WTC11 (cell line): ENCODE results near the gene TTC7B. TPM values are rescaled to one million over a fixed set of nuclear protein-coding genes. Genes with fewer than 3 reads are reported as not detected.

Experiments
- ATAC-seq: fragments of 200-7000 bp; cut with Tn5 transposase; 2 replicates; pipeline ENCODE4 v1.10.0; 2021; ENCODE audit warnings: mild to moderate bottlenecking, moderate library complexity
- CTCF ChIA-PET: fragments of 300-600 bp; sonication (Branson Sonifier 250); formaldehyde crosslinking; loops from one replicate; lab custom pipeline; 2021; ENCODE audit warnings: antibody characterized with exemption; lab: Charles Lee
- POLR2A ChIA-PET: fragments of 350-600 bp; sonication (Branson Sonifier 250); formaldehyde crosslinking; loops from one replicate; lab custom pipeline; 2021; ENCODE audit warnings: antibody characterized with exemption; lab: Charles Lee
- DNase-seq: peaks from one replicate; pipeline ENCODE4 v3.0.0; 2021; ENCODE audit warnings: low spot score
- H3K27ac Mint-ChIP-seq: 2 replicates; pipeline ENCODE4 v1.8.0; 2021; ENCODE audit warnings: mixed read lengths
- H3K27me3 Mint-ChIP-seq: 2 replicates; pipeline ENCODE4 v1.8.0; 2021; ENCODE audit warnings: low read depth, mild to moderate bottlenecking, moderate library complexity, mixed read lengths
- H3K36me3 Mint-ChIP-seq: 2 replicates; pipeline ENCODE4 v1.8.0; 2021; ENCODE audit warnings: mixed read lengths
- H3K4me1 Mint-ChIP-seq: 2 replicates; pipeline ENCODE4 v1.8.0; 2022; ENCODE audit warnings: mixed read lengths
- H3K4me3 Mint-ChIP-seq: 2 replicates; pipeline ENCODE4 v1.8.0; 2021; ENCODE audit warnings: mild to moderate bottlenecking, moderate library complexity, mixed read lengths
- H3K9me3 Mint-ChIP-seq: 2 replicates; pipeline ENCODE4 v1.8.0; 2021; ENCODE audit warnings: mixed read lengths
- ATF6 ChIP-seq: sonication (generic); formaldehyde crosslinking; IDR thresholded peaks from 2 replicates; pipeline ENCODE4 v1.8.1; 2023; ENCODE audit warnings: mild to moderate bottlenecking, missing genetic modification reagents
- CBFB ChIP-seq: sonication (generic); formaldehyde crosslinking; IDR thresholded peaks from 2 replicates; pipeline ENCODE4 v1.8.1; 2022; ENCODE audit warnings: mild to moderate bottlenecking, low read depth, missing genetic modification reagents
- CDX4 ChIP-seq: fragments of 250-450 bp; sonication (Bioruptor Pico); IDR thresholded peaks from 2 replicates; pipeline ENCODE4 v1.9.0; 2021; ENCODE audit warnings: moderate library complexity, mild to moderate bottlenecking, inconsistent platforms, borderline replicate concordance
- ESRRA ChIP-seq: sonication (generic); formaldehyde crosslinking; IDR thresholded peaks from 2 replicates; pipeline ENCODE4 v1.8.1; 2022; ENCODE audit warnings: mild to moderate bottlenecking, missing genetic modification reagents, borderline replicate concordance
- GABPB1 ChIP-seq: sonication (generic); formaldehyde crosslinking; IDR thresholded peaks from 2 replicates; pipeline ENCODE4 v1.8.1; 2023; ENCODE audit warnings: mild to moderate bottlenecking, missing genetic modification reagents
- GTF2I ChIP-seq: fragments of 250-450 bp; sonication (Bioruptor Pico); conservative IDR thresholded peaks from 2 replicates; pipeline ENCODE4 v1.4.0; 2021; ENCODE audit warnings: mild to moderate bottlenecking
- IRF1 ChIP-seq: sonication (generic); formaldehyde crosslinking; IDR thresholded peaks from 2 replicates; pipeline ENCODE4 v1.8.0; 2023; ENCODE audit warnings: missing genetic modification reagents
- NFE2L1 ChIP-seq: sonication (generic); formaldehyde crosslinking; IDR thresholded peaks from 2 replicates; pipeline ENCODE4 v1.8.1; 2023; ENCODE audit warnings: missing genetic modification reagents
- NFYB ChIP-seq: sonication (generic); formaldehyde crosslinking; conservative IDR thresholded peaks from 2 replicates; pipeline ENCODE4 v1.8.0; 2022; ENCODE audit warnings: low read depth, missing genetic modification reagents
- PRRX2 ChIP-seq: fragments of 250-450 bp; sonication (Bioruptor Pico); IDR thresholded peaks from 2 replicates; pipeline ENCODE4 v1.8.0; 2021; ENCODE audit warnings: mild to moderate bottlenecking
- RELA ChIP-seq: sonication (generic); formaldehyde crosslinking; IDR thresholded peaks from 2 replicates; pipeline ENCODE4 v1.8.1; 2022; ENCODE audit warnings: missing genetic modification reagents, mild to moderate bottlenecking, borderline replicate concordance
- ZBTB21 ChIP-seq: sonication (generic); formaldehyde crosslinking; IDR thresholded peaks from 2 replicates; pipeline ENCODE4 v1.8.1; 2023; ENCODE audit warnings: mild to moderate bottlenecking, missing genetic modification reagents, borderline replicate concordance
- ZNF121 ChIP-seq: sonication (generic); formaldehyde crosslinking; IDR thresholded peaks from 2 replicates; pipeline ENCODE4 v1.8.0; 2023; ENCODE audit warnings: missing genetic modification reagents
- ZNF263 ChIP-seq: sonication (generic); formaldehyde crosslinking; IDR thresholded peaks from 2 replicates; pipeline ENCODE4 v1.8.1; 2022; ENCODE audit warnings: low read depth, mild to moderate bottlenecking, moderate library complexity, missing genetic modification reagents
- total RNA-seq: library from RNA; stranded (reverse); gene quantifications from 3 replicates; pipeline ENCODE4 v1.2.3, GENCODE V29; 2021

The TTC7B gene
- total RNA-seq, 1 experiment from 2014 or later, result 27.6 TPM

GRCh38 chr14:90850487-90850886 lies 34.3 kb upstream of the TTC7B start:
- peaks cover 11% of the 10 kb centered on the region for H3K4me1 Mint-ChIP-seq

GRCh38 chr14:90849787-90850444 lies 33.7 kb upstream of the TTC7B start:
- DNase-seq, result no peak
- ChIA-PET CTCF (interaction anchor here (2.0 to 3.1 kb wide), 2 partner anchors 34 to 93 kb away, joined by 5 to 15 read pairs; partner anchors contain the start of gene TTC7B), POLR2A (no interaction called here)
- H3K36me3 Mint-ChIP-seq, result no peaks in the 10 kb centered on the region
- no peak for TF ChIP-seq GABPB1 (CRISPR knock-in tag)
- TF ChIP-seq ZNF121 (CRISPR knock-in tag), result peak; percentile 95
- TF ChIP-seq, all 79 proteins: peak for 1
- Mint-ChIP-seq H3K9me3 (no peaks in the 10 kb centered on the region), H3K27ac (no peak overlapping the region), H3K4me1 (peaks cover 11% of the 10 kb centered on the region), H3K27me3 (no peaks in the 10 kb centered on the region), H3K4me3 (no peak overlapping the region)
- no peak for ATAC-seq

More at GRCh38 chr14:90850487-90850886, 34.3 kb upstream of the TTC7B start:
- no peak overlapping the region for H3K4me3 Mint-ChIP-seq
- no peak overlapping the region; the same call in 1 of the 2 replicates for H3K27ac Mint-ChIP-seq
- ChIA-PET POLR2A (no interaction called here), CTCF (interaction anchor here (3.1 kb wide), 1 partner anchor 34 kb away, joined by 15 read pairs; the partner anchor contains the start of gene TTC7B)
- peak; percentile 80 for ATAC-seq
- no peak for TF ChIP-seq ZBTB21 (CRISPR knock-in tag)
- TF ChIP-seq IRF1 (CRISPR knock-in tag), result no peak
- no peak for TF ChIP-seq ZNF263 (CRISPR knock-in tag)
- no peak for TF ChIP-seq CDX4 (CRISPR knock-in tag)
- H3K9me3 Mint-ChIP-seq, result no peaks in the 10 kb centered on the region
- DNase-seq, result no peak
- no peaks in the 10 kb centered on the region for H3K27me3 Mint-ChIP-seq
- no peaks in the 10 kb centered on the region for H3K36me3 Mint-ChIP-seq

- TF ChIP-seq CBFB (CRISPR knock-in tag), result no peak
- no peak for TF ChIP-seq NFE2L1
- no peak for TF ChIP-seq RELA (CRISPR knock-in tag)
- no peak for TF ChIP-seq NFYB
- DNase-seq, result no peak
- ATAC-seq, result no peak
- Mint-ChIP-seq H3K27me3 (no peaks in the 10 kb centered on the region), H3K9me3 (no peaks in the 10 kb centered on the region), H3K4me1 (peaks cover 11% of the 10 kb centered on the region), H3K27ac (peak overlapping the region; percentile 71), H3K4me3 (no peak overlapping the region), H3K36me3 (no peaks in the 10 kb centered on the region)
- ChIA-PET CTCF (interaction anchor here (1.0 to 3.1 kb wide), 3 partner anchors 33 to 92 kb away, joined by 3 to 15 read pairs (median 5); partner anchors contain the start of gene TTC7B), POLR2A (interaction anchor here (0.5 kb wide), 1 partner anchor 300 kb away, joined by 4 read pairs; no protein-coding TSS in a partner anchor)
These were observed 32.9 kb upstream of the TTC7B start for GRCh38 chr14:90848944-90849731.

- DNase-seq (no peak), ATAC-seq (no peak)
- H3K9me3 Mint-ChIP-seq, result no peaks in the 10 kb centered on the region
- ChIA-PET POLR2A (no interaction called here), CTCF (no interaction called here)
- H3K4me1 Mint-ChIP-seq, result peaks cover 11% of the 10 kb centered on the region
- TF ChIP-seq ESRRA (CRISPR knock-in tag) (no peak), GTF2I (CRISPR knock-in tag) (no peak), PRRX2 (no peak), ATF6 (CRISPR knock-in tag) (no peak)
- H3K27ac Mint-ChIP-seq, result no peak overlapping the region
- H3K36me3 Mint-ChIP-seq, result no peaks in the 10 kb centered on the region
- H3K4me3 Mint-ChIP-seq, result no peak overlapping the region
- H3K27me3 Mint-ChIP-seq, result no peaks in the 10 kb centered on the region
These were observed 30.3 kb upstream of the TTC7B start for GRCh38 chr14:90846511-90846910.
